GM18519 (cell line): ENCODE results near the gene DOHH.
"Not testable (repeated sequence)": the region's sequence is repeated elsewhere in the genome, so short reads cannot be mapped to it uniquely, and the experiment has no call there.

Experiments used
- ATAC-seq: cut with Tn5 transposase; IDR thresholded peaks from one replicate; pipeline ENCODE4 v1.9.1; 2021; ENCODE audit warnings: mild to moderate bottlenecking, moderate library complexity; ENCODE audit not compliant: unreplicated experiment, low FRiP score

Gene DOHH

DNA sequence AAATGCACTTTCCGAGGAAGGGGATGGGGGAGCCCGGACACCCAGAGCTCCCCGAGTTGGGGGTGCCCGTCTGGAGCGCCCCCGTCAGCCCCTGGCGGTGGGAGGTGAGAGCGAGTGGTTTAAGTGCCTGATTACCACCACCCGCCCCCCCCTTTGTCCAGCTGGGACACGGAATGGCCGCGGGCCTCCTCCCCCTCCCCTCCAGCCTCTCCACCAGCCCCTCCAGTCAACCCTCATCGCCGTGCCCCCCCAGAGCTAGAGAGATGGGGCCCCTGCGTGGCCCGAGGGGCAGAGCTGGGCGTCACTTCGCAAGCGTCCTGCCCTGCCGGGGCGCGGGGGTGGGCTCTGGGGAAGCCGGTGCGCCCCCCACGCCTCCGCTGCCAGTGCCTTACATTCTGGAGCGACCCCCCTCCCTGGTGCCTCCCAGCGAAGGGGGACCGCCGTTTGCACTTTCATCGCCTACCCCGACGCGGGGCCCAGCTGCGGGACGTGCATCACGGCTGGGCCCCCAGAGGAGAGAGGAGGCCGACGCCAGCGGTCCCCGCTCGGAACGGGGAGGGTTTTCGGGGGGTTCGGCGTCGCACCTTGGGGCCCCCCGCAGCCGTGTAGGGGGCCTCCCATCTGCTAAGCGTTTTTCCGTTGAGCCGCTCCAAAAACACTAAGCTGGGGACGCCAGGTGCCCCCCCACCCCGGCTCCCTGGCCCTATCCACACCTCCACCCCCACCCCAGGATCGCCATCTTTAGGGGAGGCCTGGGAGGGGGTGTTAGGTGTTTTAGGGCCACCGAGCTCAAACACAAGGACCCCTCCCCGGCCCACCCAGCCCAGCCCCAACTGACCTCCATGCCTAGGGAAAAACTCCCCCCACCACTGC lies 36.5 kb downstream of the DOHH start:
- ATAC-seq = no peak

DNA sequence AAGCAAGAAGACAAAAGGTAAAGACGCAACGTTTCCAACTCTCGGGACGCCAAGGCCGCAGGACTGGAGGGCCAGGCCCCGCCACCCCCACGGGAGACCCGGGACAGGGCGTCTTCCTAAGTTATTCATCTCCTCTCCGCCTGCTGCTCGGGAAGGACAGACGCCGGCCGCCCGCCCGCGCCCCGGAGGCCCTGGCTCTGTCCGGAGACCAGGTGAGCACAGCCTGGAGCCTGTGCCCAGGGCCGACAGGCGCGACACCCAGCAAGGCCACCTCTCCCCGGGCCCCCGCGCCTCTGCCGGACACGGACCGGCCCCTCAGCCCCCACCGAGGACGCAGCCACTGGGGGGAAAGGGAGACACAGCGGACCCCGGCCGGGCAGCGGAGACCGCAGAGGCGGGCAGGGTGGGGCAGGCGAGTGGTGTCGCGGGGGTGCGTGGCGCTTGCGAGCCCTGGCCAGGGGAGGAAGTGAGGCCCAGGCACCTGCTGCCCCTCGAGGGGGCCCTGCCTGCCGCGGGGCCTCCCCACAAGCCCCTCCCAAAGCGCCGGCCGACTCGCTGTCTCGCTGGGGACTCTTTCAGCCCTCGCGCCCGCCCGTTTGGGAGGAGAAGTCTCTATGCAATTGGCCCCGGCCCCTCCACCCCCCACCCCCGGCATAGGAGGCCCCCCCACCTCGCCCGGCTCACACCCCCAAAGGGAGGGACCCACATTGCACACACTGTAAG lies 37.3 kb downstream of the DOHH start:
- no peak for ATAC-seq

DNA sequence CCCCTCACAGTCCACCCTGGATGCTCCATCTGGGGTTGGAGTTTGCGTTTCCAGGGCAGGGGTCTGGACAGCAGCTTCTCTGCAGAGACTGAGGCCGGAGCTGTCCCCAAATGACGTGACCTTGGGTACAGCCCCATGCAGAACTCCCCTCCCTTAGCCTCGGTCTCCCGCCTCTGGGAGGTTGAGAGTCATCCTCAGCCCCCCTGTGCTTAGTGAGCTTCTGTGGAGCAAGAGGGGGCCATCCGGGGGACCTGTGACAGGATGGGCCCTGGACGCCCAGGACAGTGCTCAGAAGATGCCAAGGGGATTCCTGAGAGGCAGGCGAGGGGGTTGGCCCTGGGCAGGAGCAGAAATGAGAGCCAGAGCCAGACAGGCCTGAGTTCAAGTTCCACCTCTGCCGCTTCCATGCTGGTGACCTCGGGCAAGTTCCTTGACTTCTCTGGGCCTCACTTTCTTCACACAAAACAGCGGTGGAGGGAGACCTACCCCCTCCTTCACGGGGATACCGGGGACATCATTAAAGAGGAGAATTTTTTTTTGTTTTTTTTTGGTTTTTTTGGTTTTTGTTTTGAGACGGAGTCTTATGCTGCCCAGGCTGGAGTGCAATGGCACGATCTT lies 40.4 kb downstream of the DOHH start:
- ATAC-seq = no peak

DNA sequence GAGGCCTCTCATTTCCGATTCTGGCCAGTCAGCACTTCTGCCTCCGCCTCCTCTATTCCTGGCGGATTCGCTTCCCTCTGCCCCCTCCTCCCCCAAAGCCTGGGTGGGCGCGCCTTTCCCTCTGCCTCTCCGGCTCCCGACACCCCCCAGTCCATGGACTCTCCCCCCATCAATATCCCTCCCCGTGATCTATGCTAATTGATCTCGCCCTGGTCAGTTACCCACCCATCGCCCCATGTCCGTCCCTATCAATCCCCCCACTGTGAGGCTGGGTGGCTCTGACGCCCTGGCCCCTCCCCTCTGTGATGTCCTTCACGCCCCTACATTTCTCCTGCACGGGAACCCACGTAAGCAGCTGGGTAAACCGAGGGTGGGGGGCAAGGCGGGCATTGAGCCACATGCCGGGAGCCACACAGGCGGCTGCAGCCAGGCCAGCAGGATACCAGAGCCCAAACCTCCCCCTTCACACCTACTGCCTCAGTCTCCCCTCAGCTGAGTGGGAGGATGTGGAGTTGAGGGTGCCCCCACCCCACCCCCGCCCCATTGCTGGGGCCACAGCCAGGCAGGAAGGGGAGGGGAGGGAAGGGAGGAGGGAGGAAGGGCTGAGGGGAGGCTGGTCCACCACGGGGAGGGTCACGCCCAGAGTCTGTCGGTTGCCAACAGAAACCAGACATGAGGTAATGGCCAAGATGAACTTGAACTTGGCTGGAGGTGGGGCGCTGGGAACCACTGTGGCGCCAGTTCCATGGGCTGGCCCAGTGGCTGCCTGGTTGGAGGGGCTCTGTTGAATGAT lies 41.2 kb downstream of the DOHH start:
- no peak for ATAC-seq

DNA sequence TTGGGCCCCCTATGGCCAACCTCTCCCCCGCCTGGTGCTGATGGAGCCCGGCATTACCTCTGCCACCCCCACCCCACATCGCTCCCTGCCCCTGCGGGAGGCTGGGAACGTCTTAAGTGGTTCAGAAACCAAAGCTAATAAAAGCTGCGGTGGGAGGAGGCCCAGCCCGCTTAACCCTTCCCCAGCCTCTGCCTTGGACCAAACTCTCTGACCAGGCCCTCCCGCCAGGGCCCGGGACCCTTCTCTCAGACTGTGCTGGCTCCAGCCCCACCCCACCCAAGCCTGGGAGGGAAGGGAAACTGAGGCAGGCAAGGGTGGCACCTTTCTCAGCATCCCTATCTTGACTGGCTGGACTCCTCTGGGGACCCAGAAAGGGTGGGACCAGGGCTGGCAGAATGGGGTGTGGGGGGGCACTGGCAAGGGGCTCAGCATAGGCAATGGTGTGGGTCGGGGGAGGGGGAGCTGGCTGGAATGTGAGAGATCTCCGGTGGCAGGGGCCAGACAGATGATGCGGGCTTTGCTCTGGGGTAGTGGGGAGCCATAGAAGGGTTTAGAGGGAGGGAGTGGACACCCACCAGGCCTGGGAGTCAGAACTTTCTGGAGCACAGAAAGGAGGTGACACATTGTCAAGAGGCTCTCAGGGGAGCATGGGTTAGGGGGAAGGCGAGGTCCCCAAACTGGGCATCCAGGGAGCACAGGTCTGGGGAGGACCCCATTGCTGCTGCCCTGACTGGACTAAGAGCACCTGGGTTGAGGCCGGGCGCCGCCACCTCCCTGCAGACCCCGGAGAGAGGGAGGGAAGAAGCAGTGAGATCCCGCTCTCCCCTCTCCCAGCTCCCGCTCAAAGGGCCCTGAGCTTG lies 42.0 kb downstream of the DOHH start:
- no peak for ATAC-seq

GRCh38 chr19:3457528-3458228 lies 42.8 kb downstream of the DOHH start:
- no peak for ATAC-seq

GRCh38 chr19:3456925-3457527 lies 43.4 kb downstream of the DOHH start:
- no peak for ATAC-seq

- no peak for ATAC-seq
Measured at GRCh38 chr19:3455960-3456601, 44.4 kb downstream of the DOHH start.

- no peak for ATAC-seq
Measured at GRCh38 chr19:3455393-3455955, 45.0 kb downstream of the DOHH start.

DNA sequence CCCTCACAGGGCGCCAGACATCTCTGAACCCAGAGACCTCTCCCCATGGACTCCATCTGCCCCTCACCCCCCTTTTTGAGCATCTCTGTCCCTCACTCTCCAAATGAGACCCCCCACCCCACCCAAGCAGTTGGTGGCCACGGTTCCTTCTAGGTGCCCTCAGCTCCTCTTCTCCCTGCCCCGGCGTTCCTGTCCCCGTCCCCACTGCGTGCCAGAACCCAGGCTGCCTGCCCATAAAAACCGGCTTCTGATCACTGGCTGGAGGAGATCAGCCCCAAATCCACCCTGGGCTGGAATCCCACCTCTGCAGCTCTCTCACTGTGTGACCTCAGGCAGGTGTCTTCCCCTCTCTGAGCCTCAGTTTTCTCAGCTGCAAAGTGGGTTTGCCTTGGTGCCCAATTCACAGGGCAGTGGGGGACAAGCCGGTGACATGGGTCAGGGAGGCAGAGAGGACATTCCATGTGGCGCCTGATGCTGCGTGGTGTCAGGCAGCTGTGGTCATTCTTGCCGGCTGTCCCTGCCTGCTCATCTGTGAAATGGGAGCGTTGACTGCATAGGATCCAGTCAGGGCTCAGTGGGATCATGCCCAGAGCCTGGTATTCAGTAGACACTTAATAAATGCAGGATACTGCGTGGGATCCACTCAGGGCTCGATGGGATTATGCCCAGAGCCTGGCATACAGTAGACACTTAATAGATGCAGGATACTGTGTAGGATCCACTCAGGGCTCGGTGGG lies 45.6 kb downstream of the DOHH start:
- ATAC-seq = no peak

GRCh38 chr19:3453840-3454239 lies 46.6 kb downstream of the DOHH start:
- ATAC-seq = no peak

DNA sequence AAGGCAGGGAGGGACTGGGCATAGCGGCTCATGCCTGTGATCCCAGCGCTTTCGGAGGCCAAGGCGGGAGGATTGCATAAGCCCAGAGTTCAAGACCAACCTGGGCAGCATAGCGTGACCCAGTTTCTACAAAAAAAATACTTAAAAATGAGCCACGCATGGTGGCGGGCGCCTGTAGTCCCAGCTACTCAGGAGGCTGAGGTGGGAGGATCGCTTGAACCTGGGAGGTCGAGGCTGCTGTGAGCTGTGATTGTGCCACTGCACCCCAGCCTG lies 47.6 kb downstream of the DOHH start:
- ATAC-seq = not testable (repeated sequence)

- no peak for ATAC-seq
Measured at GRCh38 chr19:3452171-3452941, 48.1 kb downstream of the DOHH start.

DNA sequence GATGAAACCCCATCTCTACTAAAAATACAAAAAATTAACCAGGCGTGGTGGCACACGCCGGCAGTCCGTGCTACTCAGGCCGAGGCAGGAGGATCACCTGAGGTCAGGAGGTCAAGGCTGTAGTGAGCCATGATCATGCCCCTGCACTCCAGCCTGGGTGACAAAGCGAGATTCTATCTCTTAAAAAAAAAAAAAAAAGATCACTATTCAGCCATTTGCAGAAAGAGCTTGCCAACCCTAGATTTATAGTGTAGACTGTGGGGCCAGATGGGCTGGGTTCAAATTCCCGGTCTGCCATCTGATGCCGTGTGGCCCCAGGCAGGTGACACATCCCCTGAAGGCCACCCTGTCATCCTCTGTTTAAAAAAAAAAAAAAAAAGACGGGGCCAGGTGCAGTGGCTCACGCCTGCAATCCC lies 49.0 kb downstream of the DOHH start:
- ATAC-seq = no peak

DNA sequence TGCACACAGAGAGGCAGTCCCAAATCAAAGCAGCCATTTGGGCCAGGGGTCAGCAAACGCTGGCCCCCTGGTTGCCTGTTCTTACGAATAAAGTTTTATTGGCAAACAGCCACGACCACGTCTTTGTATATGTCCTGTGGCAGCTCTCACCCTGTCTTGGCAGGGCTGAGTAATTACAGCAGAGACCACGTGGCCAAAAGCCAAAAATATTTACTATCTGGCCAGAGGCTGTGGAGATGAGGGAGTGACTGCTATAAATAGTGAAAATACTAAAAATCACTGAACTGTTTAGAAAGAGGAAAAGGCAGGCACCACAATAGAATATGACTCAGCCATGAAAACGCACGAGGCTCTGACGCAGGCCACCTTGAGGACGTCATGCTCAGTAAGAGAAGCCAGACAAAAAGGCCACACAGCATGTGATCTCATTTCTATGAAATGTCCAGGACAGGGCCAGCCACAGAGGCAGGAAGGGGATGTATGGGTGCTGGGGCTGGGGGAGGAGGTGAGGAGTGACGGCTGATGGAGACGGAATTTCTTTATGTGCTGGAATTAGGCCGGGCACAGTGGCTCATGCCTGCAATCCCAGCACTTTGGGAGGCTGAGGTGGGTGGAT lies 49.6 kb downstream of the DOHH start:
- ATAC-seq = no peak

- no peak for ATAC-seq
Measured at GRCh38 chr19:3448616-3449334, 51.7 kb downstream of the DOHH start.
